HepG2 (cell line): ENCODE results near the gene DPT. TPM values are rescaled to one million over a fixed set of nuclear protein-coding genes. Genes with fewer than 3 reads are reported as not detected.

Experiments
- ATAC-seq: fragments of 200-7000 bp; cut with Tn5 transposase; 3 replicates; pipeline ENCODE4 v1.9.1; 2020; ENCODE audit warnings: mild to moderate bottlenecking, moderate library complexity
- BruUV-seq: library from RNA; stranded (reverse); fragments of 400-500 nt; replicated peaks from 2 replicates; lab custom pipeline; 2021; lab: Mats Ljungman, UMichigan
- CTCF ChIA-PET: fragments of 300-600 bp; formaldehyde crosslinking; extraction: SDS; loops from one replicate; lab custom pipeline; 2021; ENCODE audit warnings: low total read pairs, inconsistent platforms, low intra/inter-chr PET ratio; lab: Yijun Ruan, JAX
- POLR2A ChIA-PET: fragments of 350-600 bp; sonication (Branson Sonifier 250); formaldehyde crosslinking; loops from one replicate; lab custom pipeline; 2020; ENCODE audit warnings: antibody characterized with exemption, inconsistent platforms; lab: Yijun Ruan, JAX
- DNase-seq: peaks from one replicate; pipeline ENCODE4 v3.0.0-alpha.2; 2015; ENCODE audit warnings: low spot score
- FAIRE-seq: peaks from 3 replicates; lab custom pipeline; 2011; peaks lifted over from hg19 to GRCh38; lab: Jason Lieb, UNC
- H2AFZ ChIP-seq: one replicate; pipeline ENCODE4 v1.6.1; 2011; ENCODE audit warnings: low read length, inconsistent platforms
- H3K27ac ChIP-seq: fragments of 300-600 bp; 3 replicates; pipeline ENCODE4 v1.8.0; 2011; ENCODE audit warnings: mixed run types, mild to moderate bottlenecking, mixed read lengths, low read length, inconsistent platforms; ENCODE audit not compliant: insufficient read depth; ENCODE audit errors: extremely low read length
- H3K27me3 ChIP-seq, 2 experiments: fragments of 200-600 bp in 1 of 2; 2 replicates in 1 of 2; 3 replicates in 1 of 2; pipeline versions ENCODE4 v1.6.0 to v1.8.0; 2011; ENCODE audit warnings: low read length in 2 of 2, mild to moderate bottlenecking in 2 of 2, moderate library complexity in 2 of 2, inconsistent platforms in 1 of 2; ENCODE audit not compliant: insufficient read depth in 2 of 2, control insufficient read depth in 1 of 2
- H3K36me3 ChIP-seq, 2 experiments: fragments of 200-600 bp in 1 of 2; replicated peaks in 1 of 2; 2 replicates in 1 of 2; 3 replicates in 1 of 2; pipeline versions ENCODE4 v1.5.1 to v1.8.0; 2011; ENCODE audit warnings: low read length in 2 of 2, inconsistent platforms in 1 of 2; ENCODE audit not compliant: insufficient read depth in 2 of 2, control insufficient read depth in 1 of 2
- H3K4me1 ChIP-seq: 2 replicates; pipeline ENCODE4 v1.5.1; 2012; ENCODE audit warnings: low read length, inconsistent platforms; ENCODE audit not compliant: insufficient read depth
- H3K4me2 ChIP-seq: 2 replicates; pipeline ENCODE4 v1.6.0; 2011; ENCODE audit warnings: low read depth, low read length, inconsistent platforms
- H3K4me3 ChIP-seq, 3 experiments: fragments of 200-600 bp in 1 of 3; sonication (generic), shearing (Covaris generic) in 1 of 3; replicated peaks in 1 of 3; 2 replicates each; pipeline ENCODE4 v1.5.1; 2011 to 2016; ENCODE audit warnings: low read length in 3 of 3, inconsistent platforms in 2 of 3, low read depth in 2 of 3, mild to moderate bottlenecking in 2 of 3, control low read depth in 1 of 3, mixed read lengths in 1 of 3; ENCODE audit not compliant: insufficient read depth in 1 of 3
- H3K79me2 ChIP-seq: one replicate; pipeline ENCODE4 v1.6.1; 2011; ENCODE audit warnings: low read length, inconsistent platforms; ENCODE audit not compliant: insufficient read depth
- H3K9ac ChIP-seq: 2 replicates; pipeline ENCODE4 v1.6.0; 2011; ENCODE audit warnings: mild to moderate bottlenecking, low read depth, low read length, inconsistent platforms; ENCODE audit not compliant: insufficient read depth
- H3K9me3 ChIP-seq: 2 replicates; pipeline ENCODE4 v1.5.1; 2012; ENCODE audit warnings: mild to moderate bottlenecking, low read length
- H4K20me1 ChIP-seq: 2 replicates; pipeline ENCODE4 v1.6.0; 2011; ENCODE audit warnings: inconsistent platforms, mild to moderate bottlenecking, low read length, moderate library complexity; ENCODE audit not compliant: insufficient read depth
- PCBP2 ChIP-seq: fragments of 200-400 bp; formaldehyde crosslinking; optimal IDR thresholded peaks from 2 replicates; pipeline ENCODE3; 2018; ENCODE audit warnings: low read length, low read depth; ENCODE audit not compliant: poor library complexity, severe bottlenecking
- SNAPC2 ChIP-seq: sonication (generic); formaldehyde crosslinking; IDR thresholded peaks from 2 replicates; pipeline ENCODE4 v1.8.1; 2022; ENCODE audit warnings: mild to moderate bottlenecking, missing genetic modification reagents
- SNAPC4 ChIP-seq: sonication (generic); formaldehyde crosslinking; IDR thresholded peaks from 2 replicates; pipeline ENCODE4 v1.4.0; 2020; ENCODE audit warnings: mild to moderate bottlenecking, missing genetic modification reagents
- SNAPC5 ChIP-seq: sonication (generic); formaldehyde crosslinking; IDR thresholded peaks from 2 replicates; pipeline ENCODE4 v1.8.1; 2023; ENCODE audit warnings: mild to moderate bottlenecking, missing genetic modification reagents, borderline replicate concordance
- WGBS: methylation state at CpG from one replicate; pipeline ENCODE4 v1.1.6; 2017; ENCODE audit warnings: low lambda C conversion rate; 5-methylcytosine and 5-hydroxymethylcytosine counted together
- in situ Hi-C: cut with HindIII; loops from 2 replicates; pipeline ENCODE4 v1.10.0; 2017; ENCODE audit warnings: low pct_unique_long_range_greater_than_20kb; ENCODE audit not compliant: extremely low pct_ligation_motif_present
- intact Hi-C: fragments of 100-400 bp; cut with micrococcal nuclease; formaldehyde crosslinking; loops from one replicate; pipeline ENCODE4 v1.10.0; 2022; ENCODE audit not compliant: unreplicated experiment
- polyA plus RNA-seq, 8 experiments: library from polyadenylated mRNA; depleted of rRNA in 3 of 8; stranded (reverse) in 7 of 8; unstranded in 1 of 8; fragments of >200 nt; fragmentation: Illumina TruSeq in 4 of 8; extraction: Trizol in 4 of 8; gene quantifications; 2 replicates each; pipeline versions ENCODE4 v1.2.1 to v1.2.3, GENCODE V29; 2011 to 2016; ENCODE audit warnings: low read depth in 4 of 8, missing spikeins in 1 of 8, mixed read lengths in 1 of 8; ENCODE audit not compliant: insufficient read depth in 1 of 8
- total RNA-seq, 5 experiments: library from RNA; depleted of rRNA; stranded (reverse); fragments of >200 nt; fragmentation: Illumina TruSeq; extraction: Trizol; gene quantifications; 2 replicates each; pipeline ENCODE4 v1.2.3, GENCODE V29; 2016; ENCODE audit warnings: low read depth in 1 of 5

The DPT gene
- total and polyA plus RNA-seq, 2 of the 13 experiments (the other 11 are each of a cell fraction or from before 2014, with no cell fraction given) = 0.04 TPM; not detected in 1

GRCh38 chr1:168698453-168698852 is 30.6 kb downstream of the DPT start:
- peak; percentile 99 for TF ChIP-seq SNAPC4 (CRISPR knock-in tag)
- TF ChIP-seq SNAPC2 (CRISPR knock-in tag) = peak; percentile 99
- TF ChIP-seq SNAPC5 (CRISPR knock-in tag) = peak; percentile 94
- TF ChIP-seq PCBP2 = no peak
- no peaks in the 10 kb centered on the region for H4K20me1 ChIP-seq
- no peak overlapping the region for H3K9ac ChIP-seq
- DNase-seq = no peak
- intact Hi-C loops = no loop called here
- in situ Hi-C loops = no loop called here
- no peaks in the 10 kb centered on the region for H3K9me3 ChIP-seq
- no peak overlapping the region for H3K4me3 ChIP-seq
- no peaks in the 10 kb centered on the region for H3K36me3 ChIP-seq
- H3K79me2 ChIP-seq = no peaks in the 10 kb centered on the region
- ChIA-PET POLR2A (no interaction called here), CTCF (no interaction called here)
- BruUV-seq = no TSS peak
- no peak overlapping the region for H2AFZ ChIP-seq
- FAIRE-seq = no peak
- no peak for ATAC-seq
- H3K4me1 ChIP-seq = peaks cover 39% of the 10 kb centered on the region
- H3K27me3 ChIP-seq = no peaks in the 10 kb centered on the region
- no peak overlapping the region for H3K4me2 ChIP-seq
- WGBS = 95% methylated on average over 1 of the region's 1 CpG
- H3K27ac ChIP-seq = no peak overlapping the region
